ENCODE data around the gene POM121C.
"Not testable (repeated sequence)": the region's sequence is repeated elsewhere in the genome, so short reads cannot be mapped to it uniquely, and the experiment has no call there.

POM121C gene

DNA sequence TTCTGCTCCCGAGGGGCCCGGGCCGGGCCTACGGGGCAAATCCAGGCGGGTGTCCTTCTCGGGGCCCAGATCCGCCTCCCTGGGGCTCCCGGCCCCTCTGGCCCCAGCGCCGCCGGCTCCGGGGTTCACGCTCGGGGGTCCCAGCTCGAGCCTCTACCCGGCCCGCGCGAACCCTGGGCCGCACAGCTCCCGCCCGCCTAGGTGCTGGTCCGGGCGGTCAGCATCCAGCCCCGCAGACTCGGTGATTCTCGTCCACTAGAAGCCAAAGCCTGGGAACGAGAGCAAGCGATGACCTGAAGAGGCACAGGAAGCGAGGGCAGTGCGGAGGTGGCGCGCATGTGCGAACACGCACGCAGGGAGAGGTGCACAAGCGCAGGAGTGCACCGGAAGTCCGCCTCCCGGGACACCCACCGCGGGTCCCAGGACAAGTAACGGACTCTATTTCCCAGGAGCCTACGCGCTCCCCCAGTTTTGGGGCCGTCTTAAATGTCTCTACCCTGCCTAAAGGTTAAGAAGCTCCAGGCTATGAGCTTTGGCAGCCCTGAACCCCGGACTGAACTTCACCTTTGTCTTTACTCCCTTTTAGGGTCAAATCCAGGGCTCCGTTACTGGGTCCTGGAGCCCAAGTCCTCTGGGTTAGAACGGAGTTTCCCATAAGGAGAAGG, at the start of gene POM121C:
TSS of gene POM121C (minus strand) at position 321 of the 665 bp plus-strand sequence. CDS start 44,803 bp downstream, outside the sequence.
- DNase-seq (ENCODE audit: low read depth in 2 of 2): peak; percentile 87 to 89

- no peak for DNase-seq (ENCODE audit: low read depth in 2 of 2)
Measured at GRCh38 chr7:75534727-75535307, 48.7 kb upstream of the POM121C start.

GRCh38 chr7:75533926-75534325, 47.8 kb upstream of the POM121C start:
- DNase-seq (ENCODE audit: low read depth in 2 of 2): no peak

GRCh38 chr7:75532639-75533038, 46.5 kb upstream of the POM121C start:
- no peak for DNase-seq (ENCODE audit: low read depth in 2 of 2)

- no peak for DNase-seq (ENCODE audit: low read depth in 2 of 2)
Measured at GRCh38 chr7:75531359-75531821, 45.3 kb upstream of the POM121C start.

DNA sequence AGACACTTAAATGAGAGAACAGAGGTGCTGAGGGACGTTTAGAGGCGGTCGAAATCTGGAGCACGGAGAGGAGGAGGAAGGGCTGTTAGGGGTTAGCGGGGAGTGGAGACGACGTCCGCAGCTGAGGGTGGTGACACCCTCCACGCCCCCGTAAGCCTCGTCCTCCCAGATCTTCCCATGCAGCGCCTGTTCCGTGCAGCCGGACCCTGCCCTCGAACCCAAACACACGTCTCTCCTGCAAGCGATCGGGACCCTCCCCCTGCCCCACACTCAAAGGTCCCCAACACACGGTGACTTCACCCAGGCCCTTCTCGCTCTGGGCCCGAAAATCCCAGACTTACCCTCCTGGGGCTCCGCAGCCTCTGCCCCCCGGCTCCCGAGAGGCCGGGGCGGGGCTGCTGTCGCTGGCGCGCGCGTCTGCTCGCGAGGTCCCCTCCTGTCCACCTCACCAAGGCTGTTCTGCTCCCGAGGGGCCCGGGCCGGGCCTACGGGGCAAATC, 41.2 kb upstream of the POM121C start:
- DNase-seq (ENCODE audit: low read depth in 2 of 2): not testable (repeated sequence)

DNA sequence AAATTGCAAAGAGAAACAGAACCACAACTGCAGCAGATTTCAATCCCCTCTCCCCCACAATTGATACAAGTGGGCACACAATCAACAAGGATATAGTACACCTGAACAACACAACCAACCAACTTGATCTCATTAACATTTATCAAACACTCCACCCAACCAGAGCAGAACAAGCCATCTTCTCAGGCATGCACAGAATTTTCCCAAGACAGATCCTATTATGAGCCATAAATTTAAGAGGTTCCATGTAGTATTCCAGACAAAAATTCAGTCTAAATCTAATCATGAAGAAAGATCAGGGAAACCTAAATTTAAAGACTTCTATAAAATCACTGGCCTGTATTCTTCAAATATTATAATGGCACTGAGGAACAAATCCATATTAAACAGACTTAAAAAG, 35.6 kb upstream of the POM121C start:
- DNase-seq (ENCODE audit: low read depth in 2 of 2): not testable (repeated sequence)

DNA sequence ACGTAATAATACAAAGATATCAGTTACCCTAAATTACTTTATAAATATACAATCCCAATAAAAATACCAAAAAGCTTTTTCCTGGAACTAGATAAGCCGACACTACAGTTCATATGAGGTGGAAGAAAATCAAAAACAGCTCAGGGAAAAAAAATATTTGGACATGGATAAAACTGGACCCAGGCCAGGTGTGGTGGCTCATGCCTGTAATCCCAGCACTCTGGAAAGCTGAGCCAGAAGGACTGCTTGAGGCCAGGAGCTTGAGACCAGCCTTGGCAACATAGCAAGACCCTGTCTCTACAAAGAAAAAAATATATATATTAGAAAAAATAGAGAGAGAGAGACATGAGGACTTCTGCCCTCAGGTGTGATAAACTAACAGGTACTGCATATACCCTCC, 32.7 kb upstream of the POM121C start:
- not testable (repeated sequence) for DNase-seq (ENCODE audit: low read depth in 2 of 2)

- not testable (repeated sequence) for DNase-seq (ENCODE audit: low read depth in 2 of 2)
Measured at GRCh38 chr7:75509033-75509432, 22.9 kb upstream of the POM121C start.

GRCh38 chr7:75492020-75492419, 5.9 kb upstream of the POM121C start, which contains the start of gene SPDYE5:
Gene SPDYE5 (plus strand): TSS chr7:75492320. CDS start chr7:75494048, 1,728 bp downstream.
- not testable (repeated sequence) for DNase-seq (ENCODE audit: low read depth in 2 of 2)

- not testable (repeated sequence) for DNase-seq (ENCODE audit: low read depth in 2 of 2)
Measured at GRCh38 chr7:75485355-75485978, 632 bp downstream of the POM121C start.

GRCh38 chr7:75480313-75480712, 5.8 kb downstream of the POM121C start:
- DNase-seq (ENCODE audit: low read depth in 2 of 2): not testable (repeated sequence)

DNA sequence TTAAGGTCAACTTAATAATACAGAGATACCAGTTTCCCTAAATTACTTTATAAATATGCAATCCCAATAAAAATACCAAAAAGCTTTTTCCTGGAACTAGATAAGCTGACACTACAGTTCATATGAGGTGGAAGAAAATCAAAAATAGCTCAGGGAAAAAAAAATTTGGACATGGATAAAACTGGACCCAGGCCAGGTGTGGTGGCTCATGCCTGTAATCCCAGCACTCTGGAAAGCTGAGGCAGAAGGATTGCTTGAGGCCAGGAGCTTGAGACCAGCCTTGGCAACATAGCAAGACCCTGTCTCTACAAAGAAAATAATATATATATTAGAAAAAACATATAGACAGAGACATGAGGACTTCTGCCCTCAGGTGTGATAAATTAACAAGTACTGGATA, 8.6 kb downstream of the POM121C start:
- DNase-seq (ENCODE audit: low read depth in 2 of 2): not testable (repeated sequence)

- not testable (repeated sequence) for DNase-seq (ENCODE audit: low read depth in 2 of 2)
Measured at GRCh38 chr7:75470166-75470565, 15.9 kb downstream of the POM121C start.

DNA sequence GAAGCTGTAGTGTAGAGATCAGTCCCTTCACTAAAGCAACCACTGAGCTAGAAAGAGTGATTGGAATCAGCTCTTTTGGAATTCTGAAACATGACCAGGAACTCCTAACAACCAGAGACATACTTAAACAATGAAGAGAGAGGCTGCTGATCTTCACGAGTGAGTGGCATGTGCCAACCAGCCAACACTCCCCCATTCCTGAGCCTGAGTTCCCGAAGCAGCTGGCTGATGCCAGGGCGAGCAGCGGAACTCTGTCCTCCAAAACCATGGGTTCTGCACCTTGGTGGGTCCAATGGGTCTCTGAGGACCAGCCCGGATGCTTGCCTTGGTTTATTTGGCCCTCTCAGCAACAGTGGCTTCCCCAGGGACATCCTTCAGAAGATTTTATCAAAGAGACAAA, 25.6 kb downstream of the POM121C start:
- DNase-seq (ENCODE audit: low read depth in 2 of 2): not testable (repeated sequence)

GRCh38 chr7:75458034-75458433, 28.1 kb downstream of the POM121C start:
- DNase-seq (ENCODE audit: low read depth in 2 of 2): not testable (repeated sequence)

- not testable (repeated sequence) for DNase-seq (ENCODE audit: low read depth in 2 of 2)
Measured at GRCh38 chr7:75456403-75456802, 29.7 kb downstream of the POM121C start.

DNA sequence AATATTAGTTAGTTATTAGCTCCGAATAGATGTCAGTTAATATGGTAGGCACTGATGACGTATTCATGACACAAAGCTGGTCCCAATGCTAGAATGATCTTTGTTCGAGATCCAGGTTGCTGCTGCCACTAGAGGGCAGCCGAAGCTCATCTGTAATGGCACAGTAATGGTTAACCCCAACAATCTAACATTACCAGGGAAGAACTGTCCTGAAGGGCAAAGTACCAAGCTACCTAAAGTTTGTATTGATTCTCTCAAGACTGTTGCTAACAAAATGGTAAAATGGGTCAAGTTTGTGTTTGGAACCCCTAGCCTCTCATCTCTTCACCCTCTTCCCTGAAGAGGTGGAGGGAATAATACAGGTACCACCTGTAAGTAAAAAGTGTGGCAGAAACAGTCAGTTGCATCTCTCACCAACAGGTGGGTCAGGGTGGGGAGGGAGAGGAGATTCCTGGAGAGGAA, 33.6 kb downstream of the POM121C start:
- not testable (repeated sequence) for DNase-seq (ENCODE audit: low read depth in 2 of 2)

DNA sequence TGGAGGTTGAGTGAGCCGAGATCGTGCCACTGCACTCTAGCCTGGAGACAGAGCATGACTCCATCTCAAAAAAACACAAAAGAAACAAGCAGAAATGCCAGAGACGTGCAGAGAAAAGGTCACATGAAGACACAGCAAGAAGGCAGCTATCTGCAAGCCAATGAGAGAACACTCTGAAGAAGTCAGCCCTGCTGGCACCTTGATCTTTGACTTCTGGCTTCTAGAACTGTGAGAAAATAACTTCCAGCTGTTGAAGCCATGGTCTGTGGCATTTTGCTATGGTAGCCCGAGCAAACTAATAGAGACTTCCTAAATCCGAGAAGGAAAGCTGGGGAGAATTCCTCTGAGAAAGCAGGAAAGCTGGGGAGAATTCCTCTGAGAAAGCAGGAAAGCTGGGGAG, 36.2 kb downstream of the POM121C start:
- not testable (repeated sequence) for DNase-seq (ENCODE audit: low read depth in 2 of 2)

DNA sequence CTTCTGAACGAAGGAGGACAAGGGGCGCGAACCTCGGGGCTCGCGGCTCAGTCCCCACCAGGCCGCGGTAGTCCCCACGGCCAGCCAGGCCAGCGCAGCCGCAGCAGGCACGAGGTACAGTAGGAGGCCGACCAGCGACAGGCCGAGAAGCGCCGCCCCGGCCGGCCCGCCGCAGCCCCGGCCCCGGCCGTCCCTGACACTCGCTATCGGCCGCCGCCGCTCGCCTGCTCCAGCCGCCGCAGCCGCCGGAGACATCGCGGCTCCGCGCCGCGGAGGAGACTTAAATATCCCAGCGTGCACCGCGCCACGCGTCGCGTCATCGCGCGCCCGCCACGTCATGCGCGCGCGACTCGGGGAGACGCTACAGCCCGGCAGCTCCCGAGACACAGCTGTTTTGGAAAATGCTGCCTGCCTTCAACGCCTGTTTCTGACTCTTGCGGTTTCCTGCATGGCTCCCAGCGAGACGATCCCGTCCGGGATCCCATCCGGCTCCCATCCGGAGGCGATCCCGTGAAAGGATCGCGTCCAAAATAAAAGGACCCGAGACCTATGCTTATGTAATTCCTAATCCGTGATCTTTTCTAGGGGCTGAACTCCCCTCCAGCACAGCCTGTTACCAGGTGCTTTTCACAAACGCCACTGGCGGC, 43.5 kb downstream of the POM121C start:
- DNase-seq (ENCODE audit: low read depth in 2 of 2): not testable (repeated sequence)

GRCh38 chr7:75442101-75442464, 44.0 kb downstream of the POM121C start:
- DNase-seq (ENCODE audit: low read depth in 2 of 2): not testable (repeated sequence)

DNA sequence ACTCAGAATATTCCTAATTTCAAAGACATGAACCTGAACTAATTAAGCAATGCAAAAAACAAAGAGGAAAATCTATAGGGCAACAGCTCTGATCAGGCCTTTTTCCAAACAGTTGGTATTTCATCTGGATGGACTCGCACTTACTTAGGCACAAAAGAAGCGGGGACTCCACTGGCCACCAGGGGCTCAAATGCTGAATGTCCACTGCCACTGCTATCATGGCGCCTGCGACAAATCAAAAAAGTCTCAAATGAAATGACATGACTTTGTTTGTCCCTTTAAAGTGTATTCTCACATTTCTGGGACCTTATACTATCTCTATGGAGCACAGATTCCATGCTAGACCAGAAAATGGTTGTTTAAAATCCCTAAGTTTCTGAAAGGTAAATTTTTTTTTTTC, 47.1 kb downstream of the POM121C start:
- DNase-seq (ENCODE audit: low read depth in 2 of 2): not testable (repeated sequence)
